ENCODE results near the gene RFX8.

The RFX8 gene

DNA sequence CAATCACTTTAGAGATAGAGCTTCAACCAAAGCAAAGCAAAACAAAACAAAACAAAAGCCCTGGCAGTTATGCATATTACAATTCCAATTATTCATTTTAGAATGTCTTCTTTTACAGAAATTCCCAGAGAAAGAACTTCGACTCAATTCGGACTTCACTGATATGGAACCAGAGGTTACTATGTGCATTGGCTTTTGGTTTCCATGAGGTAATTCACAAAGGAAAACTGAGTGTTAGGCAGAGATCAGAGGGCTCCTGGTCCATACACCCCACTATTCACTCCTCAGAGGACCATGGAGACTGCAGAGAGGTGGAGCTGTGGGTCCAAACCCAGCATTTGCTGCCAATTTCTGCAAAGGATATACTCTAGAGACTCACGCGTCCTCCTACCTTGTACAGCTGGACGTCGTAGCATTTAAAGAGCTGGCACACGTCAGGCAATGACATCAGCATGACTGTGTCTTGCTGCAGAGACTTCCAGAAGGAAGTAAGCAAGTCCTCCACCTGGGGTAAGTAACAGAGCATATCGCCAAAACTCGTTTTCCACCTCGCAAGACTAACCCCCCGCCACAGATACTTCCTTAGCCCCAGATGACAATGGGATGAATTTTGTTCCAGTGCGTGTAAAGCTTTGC is 56.3 kb downstream of the RFX8 start:
- Histone ChIP-seq H3K4me3 (no peak overlapping the region), H3K4me1 (no peaks in the 10 kb centered on the region), H3K27ac (no peak overlapping the region), H3K36me3 (no peaks in the 10 kb centered on the region), H3K9ac (no peak overlapping the region), H4K20me1 (no peaks in the 10 kb centered on the region), H3K4me2 (no peak overlapping the region), H3K27me3 (no peaks in the 10 kb centered on the region), H3K9me3 (peaks cover 9% of the 10 kb centered on the region; the same call in 1 of the 2 replicates)
- no peak for TF ChIP-seq Cebpa-rat (IDR thresholded peaks at IDR 0.05)

DNA sequence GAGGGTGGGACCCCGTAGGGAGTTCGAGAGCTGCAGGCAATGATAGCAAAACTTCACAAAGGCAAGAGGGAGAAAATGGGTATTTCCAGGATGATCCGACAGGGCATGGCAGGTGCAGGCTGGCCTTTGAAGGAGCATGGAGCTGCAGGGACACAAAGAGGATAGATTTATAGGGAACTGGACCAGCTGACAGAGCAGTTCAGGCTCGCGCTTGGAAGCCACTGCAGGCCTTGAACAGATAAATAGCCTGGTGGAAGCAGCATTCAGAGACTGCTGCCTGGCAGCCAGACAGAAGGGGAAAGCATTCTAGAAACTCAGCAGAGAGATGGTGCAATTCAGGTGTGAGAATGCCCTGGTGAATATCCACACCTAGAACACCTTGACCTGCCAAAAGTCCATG is 58.3 kb downstream of the RFX8 start:
- H3K36me3 ChIP-seq, result no peaks in the 10 kb centered on the region
- H3K4me3 ChIP-seq, result no peak overlapping the region
- peaks cover 9% of the 10 kb centered on the region; the same call in 1 of the 2 replicates for H3K9me3 ChIP-seq
- H3K4me1 ChIP-seq, result no peaks in the 10 kb centered on the region
- H3K4me2 ChIP-seq, result no peak overlapping the region
- H3K27ac ChIP-seq, result no peak overlapping the region
- no peaks in the 10 kb centered on the region for H4K20me1 ChIP-seq
- no peak for TF ChIP-seq Cebpa-rat (IDR thresholded peaks at IDR 0.05)
- no peak overlapping the region for H3K9ac ChIP-seq
- H3K27me3 ChIP-seq, result no peaks in the 10 kb centered on the region

DNA sequence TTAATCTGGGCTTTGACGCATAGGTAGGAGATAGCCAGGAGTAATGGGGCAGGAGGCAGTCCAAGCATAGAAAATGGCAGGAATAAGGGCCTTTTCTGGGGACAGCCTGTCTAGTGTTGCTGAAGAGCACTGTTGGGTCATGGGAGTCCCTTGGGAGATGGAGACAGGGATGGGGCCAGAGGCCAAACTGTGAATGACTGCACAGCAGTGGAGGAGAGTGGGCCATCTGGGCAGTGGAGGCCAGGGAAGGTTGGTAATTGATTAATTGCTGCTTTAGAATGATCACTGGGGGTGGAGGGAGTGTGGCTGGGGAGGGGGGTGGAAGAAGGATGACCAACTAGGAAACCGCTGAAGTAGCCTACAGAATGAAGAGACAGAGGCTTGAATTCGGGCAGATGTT is 59.0 kb downstream of the RFX8 start:
- Histone ChIP-seq H3K9me3 (peaks cover 9% of the 10 kb centered on the region; the same call in 1 of the 2 replicates), H4K20me1 (no peaks in the 10 kb centered on the region), H3K4me3 (no peak overlapping the region), H3K9ac (no peak overlapping the region), H3K4me2 (no peak overlapping the region), H3K36me3 (no peaks in the 10 kb centered on the region), H3K4me1 (no peaks in the 10 kb centered on the region), H3K27me3 (no peaks in the 10 kb centered on the region), H3K27ac (no peak overlapping the region)
- TF ChIP-seq Cebpa-rat (IDR thresholded peaks at IDR 0.05), result no peak

- Histone ChIP-seq H3K36me3 (no peaks in the 10 kb centered on the region), H3K4me3 (no peak overlapping the region), H3K9ac (no peak overlapping the region), H3K27me3 (no peaks in the 10 kb centered on the region), H3K4me1 (no peaks in the 10 kb centered on the region), H4K20me1 (no peaks in the 10 kb centered on the region), H3K4me2 (no peak overlapping the region), H3K27ac (no peak overlapping the region), H3K9me3 (peaks cover 9% of the 10 kb centered on the region; the same call in 1 of the 2 replicates)
- no peak for TF ChIP-seq Cebpa-rat (IDR thresholded peaks at IDR 0.05)
Observed at GRCh38 chr2:101415220-101415619, 59.7 kb downstream of the RFX8 start.

- H3K27ac ChIP-seq, result no peak overlapping the region
- peaks cover 9% of the 10 kb centered on the region; the same call in 1 of the 2 replicates for H3K9me3 ChIP-seq
- no peaks in the 10 kb centered on the region for H3K27me3 ChIP-seq
- H3K4me2 ChIP-seq, result no peak overlapping the region
- no peaks in the 10 kb centered on the region for H4K20me1 ChIP-seq
- no peak overlapping the region for H3K4me3 ChIP-seq
- TF ChIP-seq Cebpa-rat (IDR thresholded peaks at IDR 0.05), result no peak
- H3K36me3 ChIP-seq, result no peaks in the 10 kb centered on the region
- peaks cover under 1% of the 10 kb centered on the region; the same call in 1 of the 2 replicates for H3K4me1 ChIP-seq
- no peak overlapping the region for H3K9ac ChIP-seq
Observed at GRCh38 chr2:101412092-101412694, 62.7 kb downstream of the RFX8 start.

DNA sequence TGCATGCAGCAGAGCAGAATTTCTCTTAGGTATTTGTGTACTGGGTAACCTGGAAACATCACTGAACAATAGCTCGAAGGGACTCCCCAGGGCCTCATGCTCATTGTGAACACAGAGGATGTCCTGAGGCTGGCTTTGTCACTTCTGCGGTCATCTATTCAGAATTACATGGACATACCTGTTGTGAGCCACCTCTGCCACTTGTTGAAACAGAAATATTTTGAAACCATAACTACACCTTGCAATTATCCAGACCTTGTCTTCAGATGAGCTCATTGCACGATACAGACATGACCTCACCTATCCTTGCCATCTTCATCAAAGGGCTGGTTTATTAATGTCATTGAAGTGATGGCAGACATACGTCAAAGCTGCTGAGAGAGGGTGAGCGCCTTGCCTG is 64.2 kb downstream of the RFX8 start:
- no peak overlapping the region for H3K27ac ChIP-seq
- H3K36me3 ChIP-seq, result no peaks in the 10 kb centered on the region
- H3K9me3 ChIP-seq, result peaks cover 9% of the 10 kb centered on the region; the same call in 1 of the 2 replicates
- H3K4me1 ChIP-seq, result peaks cover 14% of the 10 kb centered on the region
- H3K4me3 ChIP-seq, result no peak overlapping the region
- no peaks in the 10 kb centered on the region for H4K20me1 ChIP-seq
- no peak overlapping the region for H3K9ac ChIP-seq
- H3K4me2 ChIP-seq, result no peak overlapping the region
- no peaks in the 10 kb centered on the region for H3K27me3 ChIP-seq
- TF ChIP-seq Cebpa-rat (IDR thresholded peaks at IDR 0.05), result no peak

DNA sequence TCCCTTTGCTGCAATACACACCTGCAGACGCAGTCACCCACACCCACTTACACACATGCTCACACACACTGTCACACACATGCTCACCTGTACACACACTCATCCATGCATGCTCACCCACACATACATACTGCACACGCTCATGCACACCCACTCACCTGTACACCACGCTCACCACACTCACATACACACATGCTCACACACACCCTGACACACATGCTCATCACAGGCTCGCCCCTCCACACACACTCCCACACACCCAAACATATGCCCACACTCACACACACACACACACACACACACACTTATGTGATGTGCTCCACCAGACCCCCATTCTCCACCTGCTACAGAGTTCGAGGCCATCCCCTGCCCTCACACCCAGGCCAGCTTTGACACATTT is 64.8 kb downstream of the RFX8 start:
- H4K20me1 ChIP-seq, result no peaks in the 10 kb centered on the region
- no peaks in the 10 kb centered on the region for H3K27me3 ChIP-seq
- no peak for TF ChIP-seq Cebpa-rat (IDR thresholded peaks at IDR 0.05)
- no peak overlapping the region for H3K4me3 ChIP-seq
- no peak overlapping the region for H3K4me2 ChIP-seq
- H3K36me3 ChIP-seq, result no peaks in the 10 kb centered on the region
- H3K9ac ChIP-seq, result no peak overlapping the region
- H3K27ac ChIP-seq, result no peak overlapping the region
- H3K4me1 ChIP-seq, result peaks cover 20% of the 10 kb centered on the region
- H3K9me3 ChIP-seq, result peaks cover 6% of the 10 kb centered on the region; the same call in 1 of the 2 replicates

DNA sequence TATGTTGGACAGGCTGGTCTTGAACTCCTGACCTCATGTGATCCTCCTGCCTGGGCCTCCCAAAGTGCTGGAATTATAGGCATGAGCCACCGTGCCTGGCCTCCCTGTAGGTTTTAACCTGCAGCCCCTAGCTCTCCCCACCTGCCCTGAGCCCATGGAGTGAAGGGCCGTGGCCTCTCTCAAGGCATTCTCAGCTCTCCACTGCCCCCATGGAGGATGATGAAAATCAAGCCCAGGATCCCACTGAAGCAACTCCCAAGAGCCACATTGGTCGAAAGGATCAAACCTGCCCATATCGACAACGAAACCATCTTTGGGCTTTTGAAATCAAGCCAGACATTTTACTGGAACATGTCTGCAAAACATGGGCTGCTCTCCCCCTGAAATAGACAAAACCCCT is 65.2 kb downstream of the RFX8 start:
- no peak overlapping the region for H3K4me2 ChIP-seq
- no peak overlapping the region for H3K27ac ChIP-seq
- no peaks in the 10 kb centered on the region for H3K27me3 ChIP-seq
- H3K9me3 ChIP-seq, result 0 out of 2 replicates have a peak, but pooled peaks cover 3% of the 10 kb centered on the region
- H3K4me3 ChIP-seq, result no peak overlapping the region
- no peak for TF ChIP-seq Cebpa-rat (IDR thresholded peaks at IDR 0.05)
- H3K4me1 ChIP-seq, result peaks cover 25% of the 10 kb centered on the region
- H3K36me3 ChIP-seq, result no peaks in the 10 kb centered on the region
- no peaks in the 10 kb centered on the region for H4K20me1 ChIP-seq
- no peak overlapping the region for H3K9ac ChIP-seq

DNA sequence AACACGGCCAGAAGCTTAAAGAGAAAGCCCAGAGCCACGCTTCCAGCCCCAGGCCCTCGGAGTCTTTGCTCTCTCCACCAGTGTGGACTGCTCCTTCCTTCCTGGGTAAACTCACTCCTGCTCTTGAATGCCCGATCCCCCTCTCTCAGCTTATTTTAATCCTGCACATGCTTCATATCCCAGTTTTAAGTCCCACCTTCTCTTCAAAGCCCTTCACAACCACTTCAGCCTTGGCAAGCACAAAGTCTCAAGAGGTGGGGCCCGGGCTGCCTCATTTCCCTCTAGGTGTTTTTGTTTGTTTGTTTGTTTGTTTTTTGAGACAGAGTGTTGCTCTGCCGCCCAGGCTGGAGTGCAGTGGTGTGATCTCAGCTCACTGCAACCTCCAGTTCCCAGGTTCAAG is 66.0 kb downstream of the RFX8 start:
- H3K4me3 ChIP-seq, result no peak overlapping the region
- no peak overlapping the region for H3K4me2 ChIP-seq
- H3K9me3 ChIP-seq, result no peaks in the 10 kb centered on the region
- H3K27ac ChIP-seq, result no peak overlapping the region
- no peak for TF ChIP-seq Cebpa-rat (IDR thresholded peaks at IDR 0.05)
- no peaks in the 10 kb centered on the region for H3K27me3 ChIP-seq
- no peaks in the 10 kb centered on the region for H3K36me3 ChIP-seq
- H3K9ac ChIP-seq, result no peak overlapping the region
- no peaks in the 10 kb centered on the region for H4K20me1 ChIP-seq
- peaks cover 30% of the 10 kb centered on the region for H3K4me1 ChIP-seq

- no peaks in the 10 kb centered on the region for H3K9me3 ChIP-seq
- H3K36me3 ChIP-seq, result no peaks in the 10 kb centered on the region
- no peak for TF ChIP-seq Cebpa-rat (IDR thresholded peaks at IDR 0.05)
- peak overlapping the region; percentile 71 for H3K4me2 ChIP-seq
- H3K27me3 ChIP-seq, result no peaks in the 10 kb centered on the region
- H3K9ac ChIP-seq, result no peak overlapping the region
- no peaks in the 10 kb centered on the region for H4K20me1 ChIP-seq
- peak overlapping the region; percentile 45; the same call in 1 of the 2 replicates for H3K27ac ChIP-seq
- no peak overlapping the region for H3K4me3 ChIP-seq
- peaks cover 59% of the 10 kb centered on the region for H3K4me1 ChIP-seq
Observed at GRCh38 chr2:101405351-101405899, 69.5 kb downstream of the RFX8 start.

Measured in BLaER1 (cell line).